Endometrium (tissue), 2 donors: Measurements from ENCODE around the gene LAMTOR5.
"Not testable (repeated sequence)": the region's sequence is repeated elsewhere in the genome, so short reads cannot be mapped to it uniquely, and the experiment has no call there.

ENCODE experiments used
- FAIRE-seq: peaks from 2 replicates; lab custom pipeline; 2012; peaks lifted over from hg19 to GRCh38; lab: Jason Lieb, UNC
- donor health status: control.
- donor health status: control.

The LAMTOR5 gene

GRCh38 chr1:110426854-110427253 is 19.4 kb upstream of the LAMTOR5 start:
- no peak for FAIRE-seq

GRCh38 chr1:110425612-110426152 is 18.2 kb upstream of the LAMTOR5 start:
- FAIRE-seq, result no peak

GRCh38 chr1:110424699-110425611 is 17.5 kb upstream of the LAMTOR5 start:
- FAIRE-seq, result no peak

GRCh38 chr1:110420874-110421793 is 13.6 kb upstream of the LAMTOR5 start:
- FAIRE-seq, result no peak

- FAIRE-seq, result no peak
Measured at GRCh38 chr1:110420023-110420662, 12.6 kb upstream of the LAMTOR5 start.

- FAIRE-seq, result no peak
Measured at GRCh38 chr1:110418729-110419128, 11.2 kb upstream of the LAMTOR5 start.

GRCh38 chr1:110413045-110413444 is 5.6 kb upstream of the LAMTOR5 start:
- not testable (repeated sequence) for FAIRE-seq

GRCh38 chr1:110412576-110412975 is 5.1 kb upstream of the LAMTOR5 start:
- FAIRE-seq, result no peak

- no peak for FAIRE-seq
Measured at GRCh38 chr1:110411173-110411735, 3.8 kb upstream of the LAMTOR5 start.

- FAIRE-seq, result no peak
Measured at GRCh38 chr1:110409316-110409715, 1.8 kb upstream of the LAMTOR5 start.

GRCh38 chr1:110408488-110408887 is 994 bp upstream of the LAMTOR5 start:
- no peak for FAIRE-seq

- not testable (repeated sequence) for FAIRE-seq
Measured at GRCh38 chr1:110406407-110406806, 1.1 kb downstream of the LAMTOR5 start.

- FAIRE-seq, result no peak
Measured at GRCh38 chr1:110404401-110404800, 3.1 kb downstream of the LAMTOR5 start.

- no peak for FAIRE-seq
Measured at GRCh38 chr1:110403805-110404204, 3.7 kb downstream of the LAMTOR5 start.

- FAIRE-seq, result not testable (repeated sequence)
Measured at GRCh38 chr1:110396259-110396958, 11.1 kb downstream of the LAMTOR5 start.

GRCh38 chr1:110394493-110394820 is 13.0 kb downstream of the LAMTOR5 start:
- FAIRE-seq, result no peak

GRCh38 chr1:110393691-110394492 is 13.6 kb downstream of the LAMTOR5 start:
- no peak for FAIRE-seq

- no peak for FAIRE-seq
Measured at GRCh38 chr1:110393286-110393685, 14.2 kb downstream of the LAMTOR5 start.

GRCh38 chr1:110390692-110391245 is 16.7 kb downstream of the LAMTOR5 start, which contains the start of gene SLC16A4:
SLC16A4 (minus strand) TSS chr1:110391026; CDS start chr1:110389323, 1,703 bp downstream.
- no peak for FAIRE-seq

GRCh38 chr1:110390096-110390495 is 17.4 kb downstream of the LAMTOR5 start:
- no peak for FAIRE-seq
